ENCODE measurements around the gene FOXL3. TPM values are rescaled to one million over a fixed set of nuclear protein-coding genes. Genes with fewer than 3 reads are reported as not detected.

FOXL3 gene
- total RNA-seq, 1 experiment from 2014 or later: not detected

- H3K79me1 ChIP-seq (ENCODE audit: insufficient read depth, low read depth, low read length, poor library complexity, severe bottlenecking): no peaks in the 10 kb centered on the region
- H3K4me2 ChIP-seq (ENCODE audit: insufficient read depth, insufficient read length, low read length): no peak overlapping the region
- no peak overlapping the region for H2AFZ ChIP-seq (ENCODE audit: low read length)
- no peak for DNase-seq
- no peak overlapping the region for H2AK5ac ChIP-seq (ENCODE audit: insufficient read length, low read length)
- H4K8ac ChIP-seq (replicated peaks; ENCODE audit: insufficient read length, low read depth, low read length): no peak overlapping the region
- H3K23me2 ChIP-seq (ENCODE audit: insufficient read length, low read depth, low read length, poor library complexity, severe bottlenecking): no peaks in the 10 kb centered on the region
- peaks cover 85 to 94% (median 85%) of the 10 kb centered on the region in 3 experiments for H3K36me3 Mint-ChIP-seq (ENCODE audit: insufficient read depth in 1 of 3, low read depth in 3 of 3)
- no peak overlapping the region for H3K4me3 Mint-ChIP-seq
- TF ChIP-seq, protein P1, sequence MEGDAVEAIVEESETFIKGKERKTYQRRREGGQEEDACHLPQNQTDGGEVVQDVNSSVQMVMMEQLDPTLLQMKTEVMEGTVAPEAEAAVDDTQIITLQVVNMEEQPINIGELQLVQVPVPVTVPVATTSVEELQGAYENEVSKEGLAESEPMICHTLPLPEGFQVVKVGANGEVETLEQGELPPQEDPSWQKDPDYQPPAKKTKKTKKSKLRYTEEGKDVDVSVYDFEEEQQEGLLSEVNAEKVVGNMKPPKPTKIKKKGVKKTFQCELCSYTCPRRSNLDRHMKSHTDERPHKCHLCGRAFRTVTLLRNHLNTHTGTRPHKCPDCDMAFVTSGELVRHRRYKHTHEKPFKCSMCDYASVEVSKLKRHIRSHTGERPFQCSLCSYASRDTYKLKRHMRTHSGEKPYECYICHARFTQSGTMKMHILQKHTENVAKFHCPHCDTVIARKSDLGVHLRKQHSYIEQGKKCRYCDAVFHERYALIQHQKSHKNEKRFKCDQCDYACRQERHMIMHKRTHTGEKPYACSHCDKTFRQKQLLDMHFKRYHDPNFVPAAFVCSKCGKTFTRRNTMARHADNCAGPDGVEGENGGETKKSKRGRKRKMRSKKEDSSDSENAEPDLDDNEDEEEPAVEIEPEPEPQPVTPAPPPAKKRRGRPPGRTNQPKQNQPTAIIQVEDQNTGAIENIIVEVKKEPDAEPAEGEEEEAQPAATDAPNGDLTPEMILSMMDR (conservative IDR thresholded peaks at IDR 0.05): no peak
- no peaks in the 10 kb centered on the region for H3K4me1 Mint-ChIP-seq
- H3T11ph ChIP-seq (ENCODE audit: low read length): no peak overlapping the region
- no CpG with 5 or more reads among the region's 29 CpGs for WGBS (ENCODE audit: extremely low coverage, insufficient read length, low lambda C conversion rate)
- H3K9me3 ChIP-seq (ENCODE audit: control insufficient read depth, low read depth, low read length): peaks cover 38% of the 10 kb centered on the region
- H4K20me1 ChIP-seq (ENCODE audit: control insufficient read depth, insufficient read depth, insufficient read length): no peaks in the 10 kb centered on the region
- no peak overlapping the region for H2BK5ac ChIP-seq (ENCODE audit: insufficient read length, low read length)
- H3K18ac ChIP-seq (ENCODE audit: insufficient read length, low read depth, low read length): no peak overlapping the region
- no peak overlapping the region for H3K14ac ChIP-seq (ENCODE audit: insufficient read depth, low read length)
- no peak overlapping the region for H3K27ac ChIP-seq (ENCODE audit: insufficient read length, low read depth, low read length)
- no peaks in the 10 kb centered on the region for H3K79me2 ChIP-seq (ENCODE audit: insufficient read depth, low read length)
- H2BK20ac ChIP-seq (ENCODE audit: low read depth, low read length, poor library complexity, severe bottlenecking): no peak overlapping the region
- H2BK15ac ChIP-seq (ENCODE audit: low read depth, low read length): no peak overlapping the region
- H3K27me3 Mint-ChIP-seq (ENCODE audit: low read depth): peaks cover 10% of the 10 kb centered on the region
- no peak overlapping the region for H2BK120ac ChIP-seq (ENCODE audit: low read depth, low read length, poor library complexity, severe bottlenecking)
- H3K23ac ChIP-seq (ENCODE audit: insufficient read length, low read depth, low read length): no peak overlapping the region
- H3K27ac Mint-ChIP-seq: no peak overlapping the region
- peaks cover 54 to 78% of the 10 kb centered on the region in 2 experiments for H3K9me3 Mint-ChIP-seq
- no peak overlapping the region for H3K4ac ChIP-seq (ENCODE audit: low read depth, low read length)
- no peak overlapping the region for H2BK12ac ChIP-seq (ENCODE audit: insufficient read length, low read depth, low read length)
- H3K9ac ChIP-seq (ENCODE audit: extremely low read depth, insufficient read length, low read length): no peak overlapping the region
- H3K56ac ChIP-seq (ENCODE audit: insufficient read length, low read depth, low read length): no peak overlapping the region
- no peak overlapping the region for H4K5ac ChIP-seq (ENCODE audit: insufficient read length, low read depth, low read length)
- H3K27me3 ChIP-seq (ENCODE audit: insufficient read depth, low read length): no peaks in the 10 kb centered on the region
- H3K4me1 ChIP-seq (ENCODE audit: insufficient read depth, low read length): no peaks in the 10 kb centered on the region
- H4K91ac ChIP-seq (ENCODE audit: insufficient read length, low read depth, low read length): no peak overlapping the region
Measured at GRCh38 chr7:256981-257646, 32.9 kb upstream of the FOXL3 start.
